ENCODE results near the gene CYLD. TPM values are rescaled to one million over a fixed set of nuclear protein-coding genes. Genes with fewer than 3 reads are reported as not detected.

CYLD gene
- total RNA-seq, 1 experiment from 2014 or later: 9.8 TPM

GRCh38 chr16:50845296-50845695 lies 103.4 kb downstream of the CYLD start:
- Mint-ChIP-seq H3K4me3 (ENCODE audit: unreplicated experiment) (no peak overlapping the region), H3K9me3 (ENCODE audit: unreplicated experiment) (no peaks in the 10 kb centered on the region), H3K36me3 (ENCODE audit: insufficient read depth, unreplicated experiment) (no peaks in the 10 kb centered on the region), H3K4me1 (ENCODE audit: low read depth, unreplicated experiment) (no peaks in the 10 kb centered on the region), H3K27me3 (ENCODE audit: insufficient read depth, unreplicated experiment) (peaks cover 11% of the 10 kb centered on the region), H3K27ac (ENCODE audit: unreplicated experiment) (no peak overlapping the region)
- DNase-seq: no peak
- POLR2A ChIA-PET: no interaction called here
- H3K4me1 ChIP-seq: no peaks in the 10 kb centered on the region
- TF ChIP-seq, protein P1, sequence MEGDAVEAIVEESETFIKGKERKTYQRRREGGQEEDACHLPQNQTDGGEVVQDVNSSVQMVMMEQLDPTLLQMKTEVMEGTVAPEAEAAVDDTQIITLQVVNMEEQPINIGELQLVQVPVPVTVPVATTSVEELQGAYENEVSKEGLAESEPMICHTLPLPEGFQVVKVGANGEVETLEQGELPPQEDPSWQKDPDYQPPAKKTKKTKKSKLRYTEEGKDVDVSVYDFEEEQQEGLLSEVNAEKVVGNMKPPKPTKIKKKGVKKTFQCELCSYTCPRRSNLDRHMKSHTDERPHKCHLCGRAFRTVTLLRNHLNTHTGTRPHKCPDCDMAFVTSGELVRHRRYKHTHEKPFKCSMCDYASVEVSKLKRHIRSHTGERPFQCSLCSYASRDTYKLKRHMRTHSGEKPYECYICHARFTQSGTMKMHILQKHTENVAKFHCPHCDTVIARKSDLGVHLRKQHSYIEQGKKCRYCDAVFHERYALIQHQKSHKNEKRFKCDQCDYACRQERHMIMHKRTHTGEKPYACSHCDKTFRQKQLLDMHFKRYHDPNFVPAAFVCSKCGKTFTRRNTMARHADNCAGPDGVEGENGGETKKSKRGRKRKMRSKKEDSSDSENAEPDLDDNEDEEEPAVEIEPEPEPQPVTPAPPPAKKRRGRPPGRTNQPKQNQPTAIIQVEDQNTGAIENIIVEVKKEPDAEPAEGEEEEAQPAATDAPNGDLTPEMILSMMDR (IDR thresholded peaks at IDR 0.05; ENCODE audit: insufficient read depth in 1 of 2, low read depth in 1 of 2, low read length in 1 of 2, severe bottlenecking in 1 of 2, unreplicated experiment in 1 of 2): no peak
- H3K9me3 ChIP-seq: no peaks in the 10 kb centered on the region
- no peaks in the 10 kb centered on the region for H3K36me3 ChIP-seq (ENCODE audit: control insufficient read depth, insufficient read depth, low read length)
- no TSS peak for BruUV-seq (replicated peaks)
- no peak overlapping the region for H3K4me3 ChIP-seq (ENCODE audit: low read depth, low read length)
- CTCF ChIA-PET: no interaction called here
- no peaks in the 10 kb centered on the region for H3K27me3 ChIP-seq (replicated peaks; ENCODE audit: control insufficient read depth, insufficient read depth, low read length)
- intact Hi-C loops (cut with micrococcal nuclease; ENCODE audit: unreplicated experiment): no loop called here

- POLR2A ChIA-PET: no interaction called here
- H3K9me3 ChIP-seq: no peaks in the 10 kb centered on the region
- no peaks in the 10 kb centered on the region for H3K4me1 ChIP-seq
- Mint-ChIP-seq H3K4me1 (ENCODE audit: low read depth, unreplicated experiment) (no peaks in the 10 kb centered on the region), H3K27ac (ENCODE audit: unreplicated experiment) (no peak overlapping the region), H3K27me3 (ENCODE audit: insufficient read depth, unreplicated experiment) (peaks cover 12% of the 10 kb centered on the region), H3K36me3 (ENCODE audit: insufficient read depth, unreplicated experiment) (no peaks in the 10 kb centered on the region), H3K9me3 (ENCODE audit: unreplicated experiment) (no peaks in the 10 kb centered on the region), H3K4me3 (ENCODE audit: unreplicated experiment) (no peak overlapping the region)
- no peak overlapping the region for H3K4me3 ChIP-seq (ENCODE audit: low read depth, low read length)
- intact Hi-C loops (cut with micrococcal nuclease; ENCODE audit: unreplicated experiment): no loop called here
- H3K27me3 ChIP-seq (replicated peaks; ENCODE audit: control insufficient read depth, insufficient read depth, low read length): no peaks in the 10 kb centered on the region
- CTCF ChIA-PET: no interaction called here
- no peaks in the 10 kb centered on the region for H3K36me3 ChIP-seq (ENCODE audit: control insufficient read depth, insufficient read depth, low read length)
- TF ChIP-seq, protein P1 (IDR thresholded peaks at IDR 0.05; ENCODE audit: insufficient read depth in 1 of 2, low read depth in 1 of 2, low read length in 1 of 2, severe bottlenecking in 1 of 2, unreplicated experiment in 1 of 2): no peak
- BruUV-seq (replicated peaks): no TSS peak
- DNase-seq: no peak
These were observed 104.6 kb downstream of the CYLD start for GRCh38 chr16:50846511-50846910.

DNA sequence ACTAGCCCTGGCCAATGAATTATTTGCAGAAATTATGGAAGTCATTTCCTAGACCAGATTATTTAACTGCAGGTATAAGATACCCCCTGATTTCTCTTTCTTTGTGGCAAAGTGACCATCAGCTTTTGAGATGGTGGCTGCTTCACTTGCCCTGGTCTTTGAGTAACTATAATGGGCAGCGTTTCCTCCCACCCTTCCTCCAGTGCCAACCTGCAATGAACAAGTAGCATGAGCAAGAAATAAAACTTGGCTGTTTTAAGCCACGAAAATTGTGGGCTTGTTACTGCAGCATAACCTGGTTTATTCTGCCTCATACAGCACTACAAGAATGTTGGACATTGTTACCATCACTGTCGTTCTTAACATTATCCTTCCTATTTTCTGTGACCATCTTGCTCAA lies 105.3 kb downstream of the CYLD start:
- CTCF ChIA-PET: no interaction called here
- DNase-seq: no peak
- no peaks in the 10 kb centered on the region for H3K4me1 Mint-ChIP-seq (ENCODE audit: low read depth, unreplicated experiment)
- H3K27ac Mint-ChIP-seq (ENCODE audit: unreplicated experiment): no peak overlapping the region
- intact Hi-C loops (cut with micrococcal nuclease; ENCODE audit: unreplicated experiment): no loop called here
- H3K4me3 Mint-ChIP-seq (ENCODE audit: unreplicated experiment): no peak overlapping the region
- H3K36me3 Mint-ChIP-seq (ENCODE audit: insufficient read depth, unreplicated experiment): no peaks in the 10 kb centered on the region
- no peaks in the 10 kb centered on the region for H3K4me1 ChIP-seq
- no peaks in the 10 kb centered on the region for H3K9me3 ChIP-seq
- no peaks in the 10 kb centered on the region for H3K27me3 ChIP-seq (replicated peaks; ENCODE audit: control insufficient read depth, insufficient read depth, low read length)
- peaks cover 13% of the 10 kb centered on the region for H3K27me3 Mint-ChIP-seq (ENCODE audit: insufficient read depth, unreplicated experiment)
- no peaks in the 10 kb centered on the region for H3K36me3 ChIP-seq (ENCODE audit: control insufficient read depth, insufficient read depth, low read length)
- no peaks in the 10 kb centered on the region for H3K9me3 Mint-ChIP-seq (ENCODE audit: unreplicated experiment)
- TF ChIP-seq, protein P1 (IDR thresholded peaks at IDR 0.05; ENCODE audit: insufficient read depth in 1 of 2, low read depth in 1 of 2, low read length in 1 of 2, severe bottlenecking in 1 of 2, unreplicated experiment in 1 of 2): no peak
- no peak overlapping the region for H3K4me3 ChIP-seq (ENCODE audit: low read depth, low read length)
- no TSS peak for BruUV-seq (replicated peaks)
- POLR2A ChIA-PET: no interaction called here

Data from Caco-2 (cell line).